ENCODE results near the gene NDFIP1.

- TF ChIP-seq CTCF (IDR thresholded peaks at IDR 0.05) (no peak), POLR2A (IDR thresholded peaks at IDR 0.05) (no peak)
These were observed 58.2 kb downstream of the NDFIP1 start for GRCh38 chr5:142166754-142167153.

All from uterus (tissue), 2 donors.